IMR-90 (cell line): ENCODE measurements around the gene RHOBTB3. TPM values are rescaled to one million over a fixed set of nuclear protein-coding genes. Genes with fewer than 3 reads are reported as not detected.
A peak's percentile ranks its signal among the peaks of the same experiment; 100 is the strongest.

Experiments used
- ATAC-seq: fragments of 200-7000 bp; cut with Tn5 transposase; 2 replicates; pipeline ENCODE4 v1.9.1; 2020; ENCODE audit warnings: low read depth, mild to moderate bottlenecking, moderate library complexity
- BruUV-seq: library from RNA; stranded (reverse); fragments of 400-500 nt; replicated peaks from 2 replicates; lab custom pipeline; 2021; lab: Mats Ljungman, UMichigan
- CTCF ChIA-PET: fragments of 300-600 bp; formaldehyde crosslinking; extraction: SDS; loops from one replicate; lab custom pipeline; 2021; ENCODE audit warnings: antibody characterized with exemption; lab: Yijun Ruan, JAX
- POLR2A ChIA-PET: fragments of 300-600 bp; sonication (Branson Sonifier 250); formaldehyde crosslinking; loops from one replicate; lab custom pipeline; 2022; ENCODE audit warnings: antibody characterized with exemption; ENCODE audit not compliant: unreplicated experiment; lab: Charles Lee
- DNase-seq: peaks from one replicate; pipeline ENCODE4 v3.0.0; 2013
- H2AFZ ChIP-seq: replicated peaks from 2 replicates; pipeline ENCODE3; 2013; ENCODE audit warnings: low read length, mild to moderate bottlenecking; ENCODE audit not compliant: poor library complexity
- H2AK5ac ChIP-seq: 2 replicates; pipeline ENCODE4 v1.6.1; 2013; ENCODE audit warnings: low read depth, low read length, inconsistent platforms
- H2AK9ac ChIP-seq: replicated peaks from 2 replicates; pipeline ENCODE3; 2013; ENCODE audit warnings: mild to moderate bottlenecking, low read depth, low read length, moderate library complexity; ENCODE audit not compliant: poor library complexity
- H2BK120ac ChIP-seq: 2 replicates; pipeline ENCODE4 v1.6.1; 2013; ENCODE audit warnings: low read depth, low read length, inconsistent platforms
- H2BK15ac ChIP-seq: 3 replicates; pipeline ENCODE4 v1.6.1; 2013; ENCODE audit warnings: low read depth, low read length, inconsistent platforms
- H2BK20ac ChIP-seq: 2 replicates; pipeline ENCODE4 v1.6.1; 2013; ENCODE audit warnings: low read depth, mild to moderate bottlenecking, inconsistent platforms, low read length, moderate library complexity
- H2BK5ac ChIP-seq: 2 replicates; pipeline ENCODE4 v1.6.1; 2013; ENCODE audit warnings: mild to moderate bottlenecking, low read depth, low read length, inconsistent platforms; ENCODE audit not compliant: poor library complexity, severe bottlenecking
- H3K14ac ChIP-seq: replicated peaks from 2 replicates; pipeline ENCODE4 v1.6.1; 2013; ENCODE audit warnings: low read depth, low read length, inconsistent platforms
- H3K18ac ChIP-seq: 2 replicates; pipeline ENCODE4 v1.6.1; 2013; ENCODE audit warnings: low read depth, low read length, control low read depth
- H3K23ac ChIP-seq: 2 replicates; pipeline ENCODE4 v1.6.1; 2013; ENCODE audit warnings: low read depth, low read length, inconsistent platforms
- H3K27ac ChIP-seq: 2 replicates; pipeline ENCODE4 v1.5.1; 2013; ENCODE audit warnings: mild to moderate bottlenecking, control low read depth, low read length; ENCODE audit not compliant: insufficient read depth
- H3K27me3 ChIP-seq: 2 replicates; pipeline ENCODE4 v1.6.1; 2013; ENCODE audit warnings: low read length; ENCODE audit not compliant: control insufficient read depth, insufficient read depth
- H3K36me3 ChIP-seq: 2 replicates; pipeline ENCODE4 v1.6.1; 2013; ENCODE audit warnings: low read length, mixed read lengths; ENCODE audit not compliant: control insufficient read depth, insufficient read depth
- H3K4ac ChIP-seq: 2 replicates; pipeline ENCODE4 v1.6.1; 2013; ENCODE audit warnings: low read depth, low read length, inconsistent platforms
- H3K4me1 ChIP-seq: 2 replicates; pipeline ENCODE4 v1.6.1; 2013; ENCODE audit warnings: low read length, mixed read lengths; ENCODE audit not compliant: control insufficient read depth, insufficient read depth
- H3K4me2 ChIP-seq: 2 replicates; pipeline ENCODE4 v1.6.1; 2013; ENCODE audit warnings: low read depth, mild to moderate bottlenecking, control low read depth, low read length, moderate library complexity
- H3K4me3 ChIP-seq: 2 replicates; pipeline ENCODE4 v1.5.1; 2013; ENCODE audit warnings: low read depth, mild to moderate bottlenecking, control low read depth, low read length, moderate library complexity; ENCODE audit not compliant: insufficient read depth
- H3K56ac ChIP-seq: 2 replicates; pipeline ENCODE4 v1.6.1; 2013; ENCODE audit warnings: low read length, inconsistent platforms; ENCODE audit not compliant: insufficient read depth; ENCODE audit errors: extremely low read depth
- H3K79me1 ChIP-seq, 2 experiments: 2 replicates each; pipeline ENCODE4 v1.6.1; 2013; ENCODE audit warnings: low read length in 2 of 2, inconsistent platforms in 1 of 2, low read depth in 1 of 2
- H3K9ac ChIP-seq: 2 replicates; pipeline ENCODE4 v1.6.1; 2013; ENCODE audit warnings: low read depth, low read length, control low read depth
- H3K9me1 ChIP-seq: 2 replicates; pipeline ENCODE4 v1.6.1; 2013; ENCODE audit warnings: low read length, inconsistent platforms; ENCODE audit not compliant: insufficient read depth
- H3K9me3 ChIP-seq: 2 replicates; pipeline ENCODE4 v1.6.1; 2013; ENCODE audit warnings: low read length; ENCODE audit not compliant: control insufficient read depth, insufficient read depth
- H4K20me1 ChIP-seq: 2 replicates; pipeline ENCODE4 v1.6.1; 2013; ENCODE audit warnings: low read length, inconsistent platforms; ENCODE audit not compliant: insufficient read depth
- H4K5ac ChIP-seq: 2 replicates; pipeline ENCODE4 v1.6.1; 2013; ENCODE audit warnings: mild to moderate bottlenecking, low read depth, low read length, control low read depth
- H4K8ac ChIP-seq, 2 experiments: 2 replicates each; pipeline ENCODE4 v1.6.1; 2013; ENCODE audit warnings: low read depth in 2 of 2, low read length in 2 of 2, control low read depth in 1 of 2, inconsistent platforms in 1 of 2
- H4K91ac ChIP-seq: 2 replicates; pipeline ENCODE4 v1.6.1; 2013; ENCODE audit warnings: low read depth, low read length, inconsistent platforms; ENCODE audit not compliant: insufficient read depth
- BHLHE40 ChIP-seq: fragments of 150-350 bp; IDR thresholded peaks from 2 replicates; pipeline ENCODE4 v1.6.1; 2016; ENCODE audit warnings: mild to moderate bottlenecking, low read depth, low read length
- CEBPB ChIP-seq: IDR thresholded peaks from 2 replicates; pipeline ENCODE4 v1.6.1; 2012; ENCODE audit warnings: low read depth, low read length, improper control_type of control experiment
- CHD1 ChIP-seq: IDR thresholded peaks from 2 replicates; pipeline ENCODE4 v1.6.1; 2012; ENCODE audit warnings: low read depth, low read length, improper control_type of control experiment
- FOS ChIP-seq: fragments of 150-350 bp; IDR thresholded peaks from 2 replicates; pipeline ENCODE4 v1.6.1; 2016; ENCODE audit warnings: low read depth, low read length
- MAFK ChIP-seq: IDR thresholded peaks from 2 replicates; pipeline ENCODE4 v1.6.1; 2012; ENCODE audit warnings: low read depth, low read length, improper control_type of control experiment
- MAZ ChIP-seq: IDR thresholded peaks from 2 replicates; pipeline ENCODE4 v1.6.1; 2012; ENCODE audit warnings: low read depth, mild to moderate bottlenecking, low read length, improper control_type of control experiment, moderate library complexity, borderline replicate concordance
- MXI1 ChIP-seq: IDR thresholded peaks from 2 replicates; pipeline ENCODE4 v1.6.1; 2012; ENCODE audit warnings: low read depth, mild to moderate bottlenecking, low read length, moderate library complexity, borderline replicate concordance
- NFE2L2 ChIP-seq: fragments of 150-350 bp; IDR thresholded peaks from 2 replicates; pipeline ENCODE4 v1.6.1; 2016; ENCODE audit warnings: low read depth, mild to moderate bottlenecking, low read length
- POLR2A ChIP-seq: IDR thresholded peaks from 2 replicates; pipeline ENCODE4 v1.6.1; 2012; ENCODE audit warnings: mild to moderate bottlenecking, low read depth, low read length
- RAD21 ChIP-seq: IDR thresholded peaks from 2 replicates; pipeline ENCODE4 v1.6.1; 2012; ENCODE audit warnings: low read length, improper control_type of control experiment
- RCOR1 ChIP-seq: IDR thresholded peaks from 2 replicates; pipeline ENCODE4 v1.6.1; 2012; ENCODE audit warnings: mild to moderate bottlenecking, low read length, improper control_type of control experiment; ENCODE audit not compliant: insufficient replicate concordance
- RFX5 ChIP-seq: IDR thresholded peaks from 2 replicates; pipeline ENCODE4 v1.8.0; 2012; ENCODE audit warnings: low read depth, mild to moderate bottlenecking, low read length, moderate library complexity
- SMC3 ChIP-seq: fragments of 150-350 bp; IDR thresholded peaks from 2 replicates; pipeline ENCODE4 v1.6.1; 2016; ENCODE audit warnings: low read depth, mild to moderate bottlenecking, antibody characterized with exemption, low read length, moderate library complexity
- USF2 ChIP-seq: fragments of 150-350 bp; IDR thresholded peaks from 2 replicates; pipeline ENCODE4 v1.6.1; 2017; ENCODE audit warnings: mild to moderate bottlenecking, antibody characterized with exemption, low read length, low read depth
- WGBS, 2 experiments: methylation state at CpG; one replicate each; pipeline versions ENCODE4 v1.1.5 to v1.1.7; 2013; ENCODE audit warnings: missing lambda C conversion rate in 2 of 2; ENCODE audit not compliant: insufficient read length in 1 of 2; ENCODE audit errors: extremely low coverage in 2 of 2; 5-methylcytosine and 5-hydroxymethylcytosine counted together
- dilution Hi-C: fragments of 300-500 bp; cut with HindIII; formaldehyde crosslinking; loops from one replicate; pipeline ENCODE4 v1.14.3; 2018; ENCODE audit warnings: low sequenced_read_pairs; ENCODE audit not compliant: unreplicated experiment
- in situ Hi-C: fragments of 300-500 bp; cut with MboI; formaldehyde crosslinking; loops from 3 replicates; pipeline ENCODE4 v1.14.3; 2019; ENCODE audit warnings: low sequenced_read_pairs, inconsistent platforms, mixed read lengths
- intact Hi-C: fragments of 100-400 bp; cut with micrococcal nuclease; formaldehyde crosslinking; loops from 2 replicates; pipeline ENCODE4 v1.10.0; 2022
- polyA plus RNA-seq, 3 experiments: library from polyadenylated mRNA; depleted of rRNA; stranded (reverse); fragments of >200 nt; gene quantifications; 2 replicates each; pipeline ENCODE4 v1.2.3, GENCODE V29; 2012; ENCODE audit warnings: low replicate concordance in 1 of 3
- total RNA-seq: library from RNA; depleted of rRNA; stranded (reverse); fragments of >200 nt; gene quantifications from 2 replicates; pipeline ENCODE4 v1.2.3, GENCODE V29; 2012
- TF ChIP-seq, protein P1 (sequence below): conservative IDR thresholded peaks from 2 replicates; pipeline ENCODE4 v1.5.1; 2012; ENCODE audit warnings: mild to moderate bottlenecking, low read depth, low read length, improper control_type of control experiment
- TF ChIP-seq, protein P2 (sequence below): fragments of 150-350 bp; IDR thresholded peaks from 2 replicates; pipeline ENCODE4 v1.6.1; 2016; ENCODE audit warnings: low read depth, mild to moderate bottlenecking, low read length, moderate library complexity, borderline replicate concordance

Gene RHOBTB3
- total and polyA plus RNA-seq, 2 of the 4 experiments (the other 2 are of a cell fraction), result 117 to 447 TPM

- BruUV-seq, result no TSS peak
- Histone ChIP-seq H2AK5ac (peak overlapping the region; percentile 48), H4K5ac (no peak overlapping the region), H4K91ac (peak overlapping the region; percentile 9; the same call in 1 of the 2 replicates), H2BK20ac (no peak overlapping the region), H3K56ac (no peak overlapping the region; the same call in 1 of the 2 replicates), H3K79me1 (peaks cover 20 to 45% of the 10 kb centered on the region in 2 experiments), H3K23ac (no peak overlapping the region), H2BK120ac (no peak overlapping the region), H3K36me3 (peaks cover 23% of the 10 kb centered on the region), H3K27me3 (no peaks in the 10 kb centered on the region), H3K14ac (0 out of 2 replicates have a peak overlapping the region, but pooled peaks have one; percentile 0), H3K27ac (no peak overlapping the region), H2BK15ac (no peak overlapping the region), H3K4me1 (peaks cover 16% of the 10 kb centered on the region), H3K9me3 (no peaks in the 10 kb centered on the region), H4K20me1 (peaks cover 8% of the 10 kb centered on the region), H3K9me1 (peaks cover 16% of the 10 kb centered on the region), H3K18ac (no peak overlapping the region), H2BK5ac (no peak overlapping the region), H3K4me3 (no peak overlapping the region), H3K4me2 (no peak overlapping the region), H3K9ac (no peak overlapping the region), H4K8ac (peak overlapping the region in 1 of 2 experiments; percentile 4; a peak in 1 of 4 replicates), H2AFZ (peak overlapping the region; percentile 55), H3K4ac (no peak overlapping the region), H2AK9ac (no peak overlapping the region)
- peak; percentile 35 for ATAC-seq
- no peak for TF ChIP-seq CEBPB
- no peak for TF ChIP-seq MXI1
- TF ChIP-seq POLR2A, result no peak
- TF ChIP-seq CHD1, result no peak
- TF ChIP-seq MAFK, result no peak
- TF ChIP-seq BHLHE40, result no peak
- TF ChIP-seq RAD21, result no peak
- TF ChIP-seq FOS, result no peak
- TF ChIP-seq SMC3, result no peak
- no peak for TF ChIP-seq USF2
- TF ChIP-seq RFX5, result no peak
- TF ChIP-seq, protein P1, sequence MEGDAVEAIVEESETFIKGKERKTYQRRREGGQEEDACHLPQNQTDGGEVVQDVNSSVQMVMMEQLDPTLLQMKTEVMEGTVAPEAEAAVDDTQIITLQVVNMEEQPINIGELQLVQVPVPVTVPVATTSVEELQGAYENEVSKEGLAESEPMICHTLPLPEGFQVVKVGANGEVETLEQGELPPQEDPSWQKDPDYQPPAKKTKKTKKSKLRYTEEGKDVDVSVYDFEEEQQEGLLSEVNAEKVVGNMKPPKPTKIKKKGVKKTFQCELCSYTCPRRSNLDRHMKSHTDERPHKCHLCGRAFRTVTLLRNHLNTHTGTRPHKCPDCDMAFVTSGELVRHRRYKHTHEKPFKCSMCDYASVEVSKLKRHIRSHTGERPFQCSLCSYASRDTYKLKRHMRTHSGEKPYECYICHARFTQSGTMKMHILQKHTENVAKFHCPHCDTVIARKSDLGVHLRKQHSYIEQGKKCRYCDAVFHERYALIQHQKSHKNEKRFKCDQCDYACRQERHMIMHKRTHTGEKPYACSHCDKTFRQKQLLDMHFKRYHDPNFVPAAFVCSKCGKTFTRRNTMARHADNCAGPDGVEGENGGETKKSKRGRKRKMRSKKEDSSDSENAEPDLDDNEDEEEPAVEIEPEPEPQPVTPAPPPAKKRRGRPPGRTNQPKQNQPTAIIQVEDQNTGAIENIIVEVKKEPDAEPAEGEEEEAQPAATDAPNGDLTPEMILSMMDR, result no peak
- TF ChIP-seq MAZ, result no peak
- TF ChIP-seq, protein P2, sequence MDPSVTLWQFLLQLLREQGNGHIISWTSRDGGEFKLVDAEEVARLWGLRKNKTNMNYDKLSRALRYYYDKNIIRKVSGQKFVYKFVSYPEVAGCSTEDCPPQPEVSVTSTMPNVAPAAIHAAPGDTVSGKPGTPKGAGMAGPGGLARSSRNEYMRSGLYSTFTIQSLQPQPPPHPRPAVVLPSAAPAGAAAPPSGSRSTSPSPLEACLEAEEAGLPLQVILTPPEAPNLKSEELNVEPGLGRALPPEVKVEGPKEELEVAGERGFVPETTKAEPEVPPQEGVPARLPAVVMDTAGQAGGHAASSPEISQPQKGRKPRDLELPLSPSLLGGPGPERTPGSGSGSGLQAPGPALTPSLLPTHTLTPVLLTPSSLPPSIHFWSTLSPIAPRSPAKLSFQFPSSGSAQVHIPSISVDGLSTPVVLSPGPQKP, result no peak
- TF ChIP-seq NFE2L2, result no peak
- no peak for TF ChIP-seq RCOR1
- ChIA-PET POLR2A (interaction anchor here (1.5 kb wide), 1 partner anchor 11 kb away, joined by 4 read pairs; the partner anchor contains the start of gene GLRX), CTCF (interaction anchor here (0.5 to 1.4 kb wide), 3 partner anchors 31 to 1112 kb away, joined by 3 to 5 read pairs (median 3); no protein-coding TSS in a partner anchor)
- dilution Hi-C loops, result no loop called here
- 9% methylated on average over 4 of the region's 6 CpGs; no CpG with 5 or more reads in 1 of the 2 experiments for WGBS, 2 experiments
- in situ Hi-C loops, result no loop called here
- DNase-seq, result peak; percentile 74
- intact Hi-C loops, result no loop called here
Measured at GRCh38 chr5:95812074-95812471, 80.9 kb downstream of the RHOBTB3 start.
